Ovary (tissue), 3 donors: Measurements from ENCODE around the gene SLCO3A1.

Experiments
- EP300 ChIP-seq: sonication (generic); formaldehyde crosslinking; IDR thresholded peaks from one replicate; pipeline ENCODE4 v1.6.1; 2017; ENCODE audit warnings: antibody characterized with exemption
- POLR2A ChIP-seq: fragments of 450-650 bp; IDR thresholded peaks from one replicate; pipeline ENCODE4 v1.6.1; 2017; ENCODE audit warnings: antibody characterized with exemption, mild to moderate bottlenecking, moderate library complexity
- TF ChIP-seq, protein P1 (sequence below), 3 donors: fragments of 450-650 bp in 2 of 3; fragments of 200-600 bp in 1 of 3; IDR thresholded peaks; one replicate each; pipeline versions ENCODE4 v1.5.1 to v1.8.0; 2016 to 2022; ENCODE audit warnings: antibody characterized with exemption in 3 of 3, mild to moderate bottlenecking in 1 of 3
- donor health status: DM: no; HTN: no; CAD: no.

DNA sequence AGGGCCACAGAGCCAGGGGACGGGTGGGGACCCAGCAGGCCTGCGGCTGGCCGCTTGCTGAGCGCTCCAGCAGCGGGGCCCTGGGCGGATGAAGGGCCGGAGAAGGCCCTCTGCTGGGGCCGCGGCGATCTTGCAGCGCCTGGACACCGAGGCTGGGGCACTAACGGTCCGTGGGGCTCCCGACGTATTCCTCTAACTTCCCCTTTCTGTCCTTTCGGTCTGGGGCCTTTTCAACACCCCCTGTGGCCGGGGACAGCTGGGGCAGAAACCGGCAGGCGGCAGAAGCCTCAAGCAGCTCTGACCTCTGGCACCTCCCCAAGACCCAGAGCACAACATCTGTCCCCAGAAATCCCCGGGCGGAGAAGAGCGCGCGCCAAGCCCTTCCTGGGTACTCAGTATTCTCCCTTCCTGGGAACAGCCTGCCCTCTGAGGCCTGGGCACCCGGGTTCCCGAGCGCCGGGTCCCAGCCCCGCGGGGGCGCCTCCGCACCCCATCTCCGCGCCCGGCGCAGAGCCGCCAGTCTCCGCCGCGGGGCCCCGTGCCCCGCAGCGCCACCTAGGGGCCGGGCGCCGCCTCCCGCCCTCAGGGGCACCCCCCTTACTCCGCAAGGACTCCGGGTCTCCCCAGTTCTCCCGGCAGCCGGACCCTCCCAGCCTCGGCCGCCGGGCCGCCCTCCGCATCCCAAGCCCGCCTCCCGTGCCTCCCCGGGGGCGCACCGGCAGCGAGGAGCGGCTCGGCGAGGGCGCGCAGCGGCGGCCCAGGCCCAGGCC is 582 bp upstream of the SLCO3A1 start:
- TF ChIP-seq POLR2A: no peak
- TF ChIP-seq, protein P1, sequence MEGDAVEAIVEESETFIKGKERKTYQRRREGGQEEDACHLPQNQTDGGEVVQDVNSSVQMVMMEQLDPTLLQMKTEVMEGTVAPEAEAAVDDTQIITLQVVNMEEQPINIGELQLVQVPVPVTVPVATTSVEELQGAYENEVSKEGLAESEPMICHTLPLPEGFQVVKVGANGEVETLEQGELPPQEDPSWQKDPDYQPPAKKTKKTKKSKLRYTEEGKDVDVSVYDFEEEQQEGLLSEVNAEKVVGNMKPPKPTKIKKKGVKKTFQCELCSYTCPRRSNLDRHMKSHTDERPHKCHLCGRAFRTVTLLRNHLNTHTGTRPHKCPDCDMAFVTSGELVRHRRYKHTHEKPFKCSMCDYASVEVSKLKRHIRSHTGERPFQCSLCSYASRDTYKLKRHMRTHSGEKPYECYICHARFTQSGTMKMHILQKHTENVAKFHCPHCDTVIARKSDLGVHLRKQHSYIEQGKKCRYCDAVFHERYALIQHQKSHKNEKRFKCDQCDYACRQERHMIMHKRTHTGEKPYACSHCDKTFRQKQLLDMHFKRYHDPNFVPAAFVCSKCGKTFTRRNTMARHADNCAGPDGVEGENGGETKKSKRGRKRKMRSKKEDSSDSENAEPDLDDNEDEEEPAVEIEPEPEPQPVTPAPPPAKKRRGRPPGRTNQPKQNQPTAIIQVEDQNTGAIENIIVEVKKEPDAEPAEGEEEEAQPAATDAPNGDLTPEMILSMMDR (IDR thresholded peaks at IDR 0.05): peak in 2 of 3 donors; percentile 71 to 82
- TF ChIP-seq EP300: no peak
